ENCODE data around the gene IL16.

Gene IL16

DNA sequence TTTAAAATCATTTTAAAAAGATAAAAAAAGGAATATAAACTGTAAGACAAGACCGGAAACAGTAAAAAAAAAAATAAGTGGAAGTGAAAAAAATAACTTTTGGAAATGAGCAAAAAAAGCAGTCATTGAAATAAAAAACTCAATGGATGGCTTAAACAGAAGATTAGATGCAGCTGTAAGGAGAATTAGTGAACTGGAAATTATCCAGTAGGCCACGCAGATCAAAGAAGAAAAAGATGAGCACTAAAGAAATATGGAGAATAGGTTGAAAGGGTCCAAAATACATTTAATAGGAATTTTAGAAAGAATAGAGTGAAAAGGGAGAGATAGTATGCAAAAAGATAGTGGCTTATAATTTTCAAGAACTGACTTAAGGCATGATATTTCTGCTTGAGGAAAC, 80.3 kb downstream of the IL16 start:
- Mint-ChIP-seq H3K4me1 (ENCODE audit: low read depth) (peaks cover 26% of the 10 kb centered on the region), H3K27ac (no peak overlapping the region), H3K9me3 (peaks cover 25% of the 10 kb centered on the region), H3K36me3 (ENCODE audit: low read depth) (peaks cover 12% of the 10 kb centered on the region), H3K4me3 (no peak overlapping the region), H3K27me3 (ENCODE audit: low read depth) (no peaks in the 10 kb centered on the region)

DNA sequence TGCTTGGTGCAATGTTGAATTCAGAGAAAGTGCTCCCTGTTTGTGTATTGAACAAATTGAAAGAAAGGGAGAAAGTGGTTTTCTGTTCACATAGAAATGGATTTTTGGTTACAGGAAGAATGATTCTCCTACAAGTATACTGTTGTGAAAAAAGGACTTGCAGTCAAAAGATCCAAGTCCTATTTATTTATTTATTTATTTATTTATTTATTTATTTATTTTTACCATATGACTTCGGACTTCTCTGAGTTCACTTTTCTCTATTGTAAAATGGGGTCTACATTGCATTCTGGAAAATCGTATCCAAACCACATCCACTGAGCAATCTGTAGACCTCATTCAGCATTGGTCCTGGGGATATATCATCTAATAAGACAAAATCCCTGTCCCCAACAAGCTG, 81.2 kb downstream of the IL16 start:
- H3K27me3 Mint-ChIP-seq (ENCODE audit: low read depth), result no peaks in the 10 kb centered on the region
- peaks cover 25% of the 10 kb centered on the region for H3K9me3 Mint-ChIP-seq
- H3K4me3 Mint-ChIP-seq, result no peak overlapping the region
- H3K27ac Mint-ChIP-seq, result no peak overlapping the region
- peaks cover 29% of the 10 kb centered on the region for H3K4me1 Mint-ChIP-seq (ENCODE audit: low read depth)
- H3K36me3 Mint-ChIP-seq (ENCODE audit: low read depth), result peaks cover 12% of the 10 kb centered on the region

DNA sequence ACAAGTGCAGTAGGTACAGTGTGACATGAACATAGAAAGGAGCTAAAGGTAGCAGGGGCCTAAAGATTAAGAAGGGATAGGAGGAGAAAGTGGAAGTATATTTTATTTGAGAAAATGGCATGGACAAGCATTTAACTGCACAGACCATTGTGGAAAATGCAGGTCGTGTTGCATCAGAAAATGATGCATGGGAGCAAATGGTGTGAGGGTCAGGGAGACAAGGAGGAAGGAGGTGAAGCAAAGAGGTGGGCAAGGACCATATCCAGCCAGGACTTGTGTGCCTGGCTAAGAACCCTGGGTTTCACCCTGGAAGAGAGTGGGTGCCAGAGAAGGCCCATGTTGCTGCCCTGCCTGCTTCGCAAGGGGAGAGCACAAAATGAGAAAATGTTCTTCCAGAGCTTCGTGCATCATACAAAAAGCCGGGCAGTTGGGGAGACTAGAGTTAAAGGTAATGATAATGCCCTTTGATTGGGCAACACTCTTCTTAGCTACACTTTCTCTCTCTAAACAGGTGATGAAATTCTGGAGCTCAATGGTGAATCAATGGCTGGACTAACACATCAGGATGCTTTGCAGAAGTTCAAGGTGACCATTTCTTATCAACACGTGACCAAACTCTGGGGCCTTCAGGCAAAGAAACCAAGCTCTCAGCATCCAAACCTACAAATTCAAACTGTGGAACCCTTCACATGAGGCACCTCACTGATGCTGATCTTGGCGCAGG, 81.8 kb downstream of the IL16 start:
- no peak overlapping the region for H3K4me3 Mint-ChIP-seq
- peaks cover 29% of the 10 kb centered on the region for H3K4me1 Mint-ChIP-seq (ENCODE audit: low read depth)
- no peak overlapping the region for H3K27ac Mint-ChIP-seq
- H3K9me3 Mint-ChIP-seq, result peaks cover 25% of the 10 kb centered on the region
- peaks cover 12% of the 10 kb centered on the region for H3K36me3 Mint-ChIP-seq (ENCODE audit: low read depth)
- H3K27me3 Mint-ChIP-seq (ENCODE audit: low read depth), result no peaks in the 10 kb centered on the region

DNA sequence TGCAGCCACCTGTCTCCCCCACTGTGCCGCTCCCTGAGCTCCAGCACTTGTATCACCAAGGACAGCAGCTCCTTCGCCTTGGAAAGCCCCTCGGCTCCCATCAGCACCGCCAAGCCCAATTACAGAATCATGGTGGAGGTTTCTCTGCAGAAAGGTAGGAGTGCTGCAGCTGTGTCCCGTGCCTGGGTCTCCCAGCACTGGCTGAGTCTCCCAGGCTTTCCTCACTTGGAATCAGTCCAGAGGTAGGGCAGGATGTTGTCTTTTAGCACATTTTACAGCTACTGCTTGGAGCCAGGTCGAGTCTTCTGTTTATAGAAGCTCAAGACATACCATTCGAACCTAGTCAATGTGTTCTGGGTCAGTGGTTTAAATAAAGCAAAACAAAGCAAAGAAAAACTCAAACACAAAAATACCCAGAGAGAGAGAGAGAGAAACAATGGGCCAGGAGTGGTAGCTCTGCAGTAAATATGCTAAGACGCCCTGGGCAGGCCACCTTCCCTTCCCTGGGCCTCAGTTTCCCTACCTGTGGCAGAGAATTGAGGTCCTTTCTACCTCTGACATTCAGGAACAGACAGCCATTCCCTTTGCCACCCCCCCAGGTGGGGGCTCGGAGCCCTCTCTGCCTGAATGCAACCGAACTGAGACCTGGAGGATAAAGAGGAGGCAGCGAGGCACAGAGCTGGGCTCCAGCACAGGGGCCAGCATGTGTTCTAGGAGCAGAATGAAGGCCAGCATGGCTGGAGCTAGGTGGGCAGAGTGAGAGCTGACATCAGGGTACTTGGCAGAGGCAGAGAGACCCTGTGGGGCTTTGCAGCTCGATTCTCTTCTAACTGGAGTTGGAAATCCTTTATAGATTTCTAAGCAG, 83.2 kb downstream of the IL16 start:
- no peaks in the 10 kb centered on the region for H3K27me3 Mint-ChIP-seq (ENCODE audit: low read depth)
- H3K4me3 Mint-ChIP-seq, result no peak overlapping the region
- peaks cover 12% of the 10 kb centered on the region for H3K36me3 Mint-ChIP-seq (ENCODE audit: low read depth)
- H3K4me1 Mint-ChIP-seq (ENCODE audit: low read depth), result peaks cover 26% of the 10 kb centered on the region
- no peak overlapping the region for H3K27ac Mint-ChIP-seq
- H3K9me3 Mint-ChIP-seq, result peaks cover 25% of the 10 kb centered on the region

DNA sequence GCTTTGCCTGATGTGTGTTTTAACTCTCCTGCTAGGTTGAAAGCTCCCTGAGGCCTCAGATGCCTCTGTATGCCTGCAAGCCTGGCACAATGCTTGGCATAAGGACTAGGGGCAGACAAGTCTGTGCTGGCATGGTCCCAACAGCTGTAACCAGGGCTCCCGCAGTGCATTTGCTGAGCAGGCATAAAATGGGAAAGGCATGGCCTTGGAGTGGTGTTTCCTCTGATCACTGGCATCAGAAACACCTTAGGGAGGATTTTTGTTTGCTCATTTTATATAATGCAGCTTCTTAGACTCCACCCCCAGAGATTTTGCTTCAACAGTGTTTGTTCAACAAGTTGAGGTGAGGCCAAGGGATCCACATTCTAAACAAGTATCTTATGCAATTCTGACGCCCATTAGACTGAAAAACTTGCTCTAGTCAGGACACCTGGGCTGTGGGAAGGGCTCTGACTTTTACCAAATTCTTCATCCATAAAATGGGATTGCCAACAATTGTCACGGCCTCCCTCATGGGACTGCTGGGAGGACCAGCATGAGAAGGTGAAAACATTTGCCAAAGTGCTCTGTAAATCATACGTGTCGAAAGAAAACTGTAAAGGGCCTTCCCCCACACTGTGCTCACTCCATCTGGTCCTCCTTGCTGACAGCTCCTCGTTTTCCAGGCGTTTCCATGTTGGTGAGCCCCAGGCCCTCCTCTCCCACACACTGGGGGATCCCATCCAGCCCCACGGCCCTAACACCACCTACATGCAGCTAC, 84.2 kb downstream of the IL16 start:
- no peak overlapping the region for H3K27ac Mint-ChIP-seq
- peaks cover 25% of the 10 kb centered on the region for H3K4me1 Mint-ChIP-seq (ENCODE audit: low read depth)
- no peaks in the 10 kb centered on the region for H3K27me3 Mint-ChIP-seq (ENCODE audit: low read depth)
- H3K4me3 Mint-ChIP-seq, result no peak overlapping the region
- peaks cover 12% of the 10 kb centered on the region for H3K36me3 Mint-ChIP-seq (ENCODE audit: low read depth)
- H3K9me3 Mint-ChIP-seq, result peaks cover 25% of the 10 kb centered on the region

DNA sequence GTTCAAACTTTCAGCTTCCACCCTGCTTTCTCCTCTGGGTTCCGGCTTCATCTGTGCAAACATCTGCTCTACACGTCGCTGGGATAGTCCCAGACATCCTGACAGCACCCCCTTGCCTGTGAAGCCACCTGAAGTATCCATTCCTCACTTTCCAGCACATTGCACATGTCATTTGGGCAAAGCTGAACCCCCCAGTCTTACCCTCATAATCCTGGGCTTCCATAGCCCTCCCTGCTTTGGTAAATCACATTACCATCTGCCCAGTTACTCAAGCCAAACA, 84.7 kb downstream of the IL16 start:
- Mint-ChIP-seq H3K9me3 (peaks cover 25% of the 10 kb centered on the region), H3K27ac (no peak overlapping the region), H3K36me3 (ENCODE audit: low read depth) (peaks cover 12% of the 10 kb centered on the region), H3K4me3 (no peak overlapping the region), H3K27me3 (ENCODE audit: low read depth) (no peaks in the 10 kb centered on the region), H3K4me1 (ENCODE audit: low read depth) (peaks cover 27% of the 10 kb centered on the region)

DNA sequence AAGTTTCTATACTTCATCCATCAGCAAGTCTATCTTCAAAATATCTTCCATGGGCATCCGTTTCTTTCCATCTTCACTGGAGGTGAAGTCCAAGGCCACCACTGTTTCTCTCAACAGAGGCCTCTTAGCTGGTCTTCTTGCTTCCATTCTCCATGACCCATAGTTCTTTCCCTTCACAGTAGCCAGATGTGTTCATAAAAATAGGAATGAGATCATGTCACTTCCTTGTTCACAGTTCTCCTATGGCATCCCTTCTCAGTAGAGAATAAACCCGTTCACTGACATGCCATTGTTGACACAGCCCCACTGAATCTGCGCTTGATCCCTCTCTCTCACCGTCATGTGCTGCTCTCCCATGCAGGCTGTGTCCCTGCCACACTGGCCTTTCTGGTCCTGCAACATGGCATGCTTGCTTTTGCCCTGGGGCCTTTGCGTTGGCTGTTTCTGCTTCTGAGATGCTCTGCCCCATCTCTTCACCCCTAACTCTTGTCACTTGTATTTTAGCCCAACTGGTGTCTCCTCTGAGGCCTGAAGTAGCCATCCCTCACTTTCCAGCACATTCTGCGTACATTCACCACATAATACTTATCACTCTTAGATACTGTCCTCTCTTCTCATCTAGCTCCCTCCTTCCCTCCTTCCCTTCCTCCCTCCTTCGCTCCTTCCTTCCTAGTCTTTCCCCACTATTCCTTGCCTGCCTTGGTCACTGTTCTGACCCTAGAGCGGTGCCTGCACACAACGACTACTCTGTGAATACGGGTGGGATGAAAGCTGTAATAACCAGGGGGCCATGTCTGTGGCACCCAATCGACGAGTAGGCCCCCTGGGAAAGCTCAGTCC, 85.3 kb downstream of the IL16 start:
- Mint-ChIP-seq H3K9me3 (peaks cover 22% of the 10 kb centered on the region), H3K36me3 (ENCODE audit: low read depth) (peaks cover 11% of the 10 kb centered on the region), H3K27me3 (ENCODE audit: low read depth) (no peaks in the 10 kb centered on the region), H3K4me3 (no peak overlapping the region), H3K4me1 (ENCODE audit: low read depth) (peaks cover 33% of the 10 kb centered on the region), H3K27ac (no peak overlapping the region)

DNA sequence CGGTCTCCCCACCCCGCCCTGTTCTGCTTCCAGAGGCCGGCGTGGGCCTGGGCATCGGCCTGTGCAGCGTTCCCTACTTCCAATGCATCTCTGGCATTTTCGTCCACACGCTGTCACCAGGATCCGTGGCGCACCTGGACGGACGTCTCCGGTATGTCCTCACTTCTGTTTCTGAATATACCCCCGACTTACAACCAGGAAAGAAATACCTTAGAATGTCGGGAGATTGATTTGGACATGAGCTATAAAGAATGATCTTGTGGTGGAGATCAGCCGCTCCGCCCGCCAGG, 85.9 kb downstream of the IL16 start:
- peaks cover 20% of the 10 kb centered on the region for H3K9me3 Mint-ChIP-seq
- H3K36me3 Mint-ChIP-seq (ENCODE audit: low read depth), result peaks cover 9% of the 10 kb centered on the region
- H3K4me1 Mint-ChIP-seq (ENCODE audit: low read depth), result peaks cover 35% of the 10 kb centered on the region
- H3K4me3 Mint-ChIP-seq, result no peak overlapping the region
- H3K27me3 Mint-ChIP-seq (ENCODE audit: low read depth), result no peaks in the 10 kb centered on the region
- H3K27ac Mint-ChIP-seq, result no peak overlapping the region

DNA sequence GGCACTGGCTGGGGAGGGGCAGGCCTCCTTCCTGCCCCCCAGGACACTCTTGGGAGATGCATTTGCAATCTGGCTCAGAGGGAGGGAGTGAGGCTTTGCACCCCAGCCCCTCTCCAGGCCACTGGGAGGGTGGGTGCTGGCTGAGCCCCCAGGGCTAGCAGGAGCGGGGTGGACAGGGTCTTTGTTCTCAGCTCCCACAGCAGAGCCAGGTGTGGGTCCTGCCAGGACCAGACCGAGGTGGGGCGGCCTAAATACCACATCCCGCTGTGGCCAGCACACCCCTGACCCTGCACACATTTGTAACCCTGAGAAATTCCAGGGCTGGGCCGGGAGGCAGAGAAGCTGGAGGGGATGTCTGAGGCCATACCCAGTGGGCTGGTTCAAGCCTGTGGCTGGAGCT, 86.2 kb downstream of the IL16 start:
- H3K9me3 Mint-ChIP-seq, result peaks cover 18% of the 10 kb centered on the region
- no peak overlapping the region for H3K4me3 Mint-ChIP-seq
- peaks cover 8% of the 10 kb centered on the region for H3K36me3 Mint-ChIP-seq (ENCODE audit: low read depth)
- H3K4me1 Mint-ChIP-seq (ENCODE audit: low read depth), result peaks cover 35% of the 10 kb centered on the region
- H3K27me3 Mint-ChIP-seq (ENCODE audit: low read depth), result no peaks in the 10 kb centered on the region
- H3K27ac Mint-ChIP-seq, result no peak overlapping the region

DNA sequence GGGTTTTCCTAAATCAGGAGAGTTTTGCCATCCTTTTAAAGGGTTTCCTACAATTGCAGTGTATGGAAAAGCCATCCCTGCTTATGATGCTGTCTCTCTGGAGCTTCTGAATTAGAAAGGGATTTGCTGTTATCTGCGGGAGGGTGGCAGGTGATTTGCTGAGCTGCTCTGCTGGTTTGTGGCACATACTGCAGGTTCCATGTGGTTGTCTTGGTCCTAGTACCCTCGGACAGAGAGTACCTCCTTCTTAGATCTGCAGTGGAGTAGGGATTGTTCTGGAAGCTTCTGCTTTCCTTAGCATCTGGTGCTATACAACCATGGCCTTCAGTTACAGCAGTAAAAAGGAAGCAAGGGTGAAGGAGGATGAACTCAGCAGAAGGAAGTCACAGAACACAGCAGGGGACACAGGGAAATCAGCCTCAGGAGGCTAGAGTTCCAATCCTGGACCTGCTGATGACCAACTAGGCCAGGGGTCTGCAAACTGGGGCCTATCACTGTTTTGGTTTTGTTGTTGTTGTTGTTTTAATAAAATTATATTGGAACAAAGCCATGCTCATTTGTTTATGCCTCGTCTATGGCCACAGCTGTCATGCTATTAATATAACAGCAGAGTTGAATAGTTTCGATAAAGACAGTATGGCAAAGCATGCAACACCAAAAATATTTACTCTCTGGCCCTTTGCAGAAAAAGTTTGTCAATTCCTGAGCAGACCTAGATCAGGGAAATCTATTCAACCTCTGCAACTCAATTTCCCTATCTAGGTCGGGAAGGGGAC, 87.8 kb downstream of the IL16 start:
- Mint-ChIP-seq H3K9me3 (peaks cover 4% of the 10 kb centered on the region), H3K4me3 (no peak overlapping the region), H3K27ac (no peak overlapping the region), H3K27me3 (ENCODE audit: low read depth) (no peaks in the 10 kb centered on the region), H3K36me3 (ENCODE audit: low read depth) (peaks cover 3% of the 10 kb centered on the region), H3K4me1 (ENCODE audit: low read depth) (peaks cover 37% of the 10 kb centered on the region)

DNA sequence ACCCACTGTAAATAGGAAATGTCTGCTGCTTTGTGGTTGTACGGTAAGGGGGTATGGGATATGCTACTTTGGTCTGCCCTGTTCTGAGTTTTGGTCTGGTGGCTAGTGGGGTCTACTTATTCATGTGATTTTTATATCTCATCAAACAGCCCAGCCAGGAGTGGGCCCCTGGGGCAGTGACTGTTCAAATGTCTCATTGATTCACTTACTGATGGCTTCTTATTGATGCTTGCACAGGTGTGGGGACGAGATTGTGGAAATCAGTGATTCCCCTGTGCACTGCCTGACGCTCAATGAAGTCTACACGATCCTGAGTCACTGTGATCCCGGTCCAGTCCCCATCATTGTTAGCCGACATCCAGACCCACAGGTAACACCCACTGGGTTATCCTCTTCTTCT, 88.8 kb downstream of the IL16 start:
- no peak overlapping the region for H3K4me3 Mint-ChIP-seq

DNA sequence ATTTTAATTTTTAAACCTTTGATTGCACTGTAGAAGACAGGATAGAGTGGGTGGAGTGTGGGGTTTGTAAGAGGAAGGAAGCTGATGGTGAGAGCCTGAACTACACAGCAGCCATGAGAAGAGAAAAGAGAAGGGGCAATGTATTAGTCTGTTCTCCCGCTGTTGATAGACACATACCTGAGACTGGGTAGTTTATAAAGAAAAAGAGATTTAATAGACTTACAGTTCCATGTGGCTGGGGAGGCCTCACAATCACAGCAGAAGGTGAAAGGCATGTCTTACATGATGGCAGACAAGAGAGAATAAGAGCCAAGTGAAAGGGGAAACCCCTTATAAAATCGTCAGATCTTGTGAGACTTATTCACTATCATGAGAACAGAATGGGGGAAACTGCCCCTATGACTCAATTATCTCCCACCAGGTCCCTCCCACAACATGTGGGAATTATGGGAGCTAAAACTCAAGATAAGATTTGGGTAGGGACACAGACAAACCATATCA, 90.0 kb downstream of the IL16 start:
- Mint-ChIP-seq H3K4me3 (peak overlapping the region; percentile 59), H3K27me3 (ENCODE audit: low read depth) (no peaks in the 10 kb centered on the region), H3K27ac (peak overlapping the region; percentile 78), H3K4me1 (ENCODE audit: low read depth) (peaks cover 44% of the 10 kb centered on the region), H3K36me3 (ENCODE audit: low read depth) (peaks cover 3% of the 10 kb centered on the region), H3K9me3 (peaks cover 4% of the 10 kb centered on the region)

More for the DNA sequence above, 88.8 kb downstream of the IL16 start:
- peaks cover 3% of the 10 kb centered on the region for H3K36me3 Mint-ChIP-seq (ENCODE audit: low read depth)
- H3K9me3 Mint-ChIP-seq, result peaks cover 4% of the 10 kb centered on the region
- H3K4me1 Mint-ChIP-seq (ENCODE audit: low read depth), result peaks cover 40% of the 10 kb centered on the region
- H3K27me3 Mint-ChIP-seq (ENCODE audit: low read depth), result no peaks in the 10 kb centered on the region
- H3K27ac Mint-ChIP-seq, result no peak overlapping the region

DNA sequence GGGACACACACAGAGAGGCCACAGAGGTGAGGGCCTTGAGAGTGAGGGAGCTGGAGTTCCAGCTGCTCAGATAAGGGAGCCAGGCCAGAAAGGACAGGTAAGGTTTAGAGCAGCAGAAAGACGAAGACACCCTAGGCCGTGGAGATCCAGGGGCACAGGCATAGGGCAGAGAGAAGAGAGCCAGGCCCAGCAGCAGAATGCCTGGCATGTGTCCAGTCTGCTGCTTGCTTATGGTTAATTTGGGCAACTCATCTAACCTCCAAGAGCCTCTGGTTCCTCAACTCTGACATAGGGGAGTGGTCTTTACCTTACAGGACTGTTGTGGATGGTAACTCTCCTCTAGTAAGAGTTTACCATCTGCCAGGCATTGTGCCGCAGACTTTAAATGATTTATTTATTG, 91.4 kb downstream of the IL16 start:
- Mint-ChIP-seq H3K4me1 (ENCODE audit: low read depth) (peaks cover 50% of the 10 kb centered on the region), H3K9me3 (peaks cover 4% of the 10 kb centered on the region), H3K27me3 (ENCODE audit: low read depth) (no peaks in the 10 kb centered on the region), H3K36me3 (ENCODE audit: low read depth) (peaks cover 3% of the 10 kb centered on the region), H3K4me3 (no peak overlapping the region), H3K27ac (no peak overlapping the region)

Data from T-helper 1 cell treated with Interleukin-12 subunit alpha and Interleukin-12 subunit beta and Interleukin-4 antibody, amounts not matched to agents 30 μg/mL and 1 μg/mL, for 36 hours (primary cell).